WTC11 (cell line): ENCODE measurements around the gene TIMM29. TPM values are rescaled to one million over a fixed set of nuclear protein-coding genes. Genes with fewer than 3 reads are reported as not detected.

Experiments used
- ATAC-seq: fragments of 200-7000 bp; cut with Tn5 transposase; 2 replicates; pipeline ENCODE4 v1.10.0; 2021; ENCODE audit warnings: mild to moderate bottlenecking, moderate library complexity
- CTCF ChIA-PET: fragments of 300-600 bp; sonication (Branson Sonifier 250); formaldehyde crosslinking; loops from one replicate; lab custom pipeline; 2021; ENCODE audit warnings: antibody characterized with exemption; lab: Charles Lee
- POLR2A ChIA-PET: fragments of 350-600 bp; sonication (Branson Sonifier 250); formaldehyde crosslinking; loops from one replicate; lab custom pipeline; 2021; ENCODE audit warnings: antibody characterized with exemption; lab: Charles Lee
- DNase-seq: peaks from one replicate; pipeline ENCODE4 v3.0.0; 2021; ENCODE audit warnings: low spot score
- H3K27ac Mint-ChIP-seq: 2 replicates; pipeline ENCODE4 v1.8.0; 2021; ENCODE audit warnings: mixed read lengths
- H3K27me3 Mint-ChIP-seq: 2 replicates; pipeline ENCODE4 v1.8.0; 2021; ENCODE audit warnings: low read depth, mild to moderate bottlenecking, moderate library complexity, mixed read lengths
- H3K36me3 Mint-ChIP-seq: 2 replicates; pipeline ENCODE4 v1.8.0; 2021; ENCODE audit warnings: mixed read lengths
- H3K4me1 Mint-ChIP-seq: 2 replicates; pipeline ENCODE4 v1.8.0; 2022; ENCODE audit warnings: mixed read lengths
- H3K4me3 Mint-ChIP-seq: 2 replicates; pipeline ENCODE4 v1.8.0; 2021; ENCODE audit warnings: mild to moderate bottlenecking, moderate library complexity, mixed read lengths
- H3K9me3 Mint-ChIP-seq: 2 replicates; pipeline ENCODE4 v1.8.0; 2021; ENCODE audit warnings: mixed read lengths
- ELF4 ChIP-seq: sonication (generic); formaldehyde crosslinking; IDR thresholded peaks from 2 replicates; pipeline ENCODE4 v1.8.1; 2022; ENCODE audit warnings: low read depth, mild to moderate bottlenecking, moderate library complexity, missing genetic modification reagents
- ESRRA ChIP-seq: sonication (generic); formaldehyde crosslinking; IDR thresholded peaks from 2 replicates; pipeline ENCODE4 v1.8.1; 2022; ENCODE audit warnings: mild to moderate bottlenecking, missing genetic modification reagents, borderline replicate concordance
- FOXK1 ChIP-seq: sonication (generic); formaldehyde crosslinking; IDR thresholded peaks from 2 replicates; pipeline ENCODE4 v1.8.0; 2022; ENCODE audit warnings: mild to moderate bottlenecking, moderate library complexity, missing genetic modification reagents
- GRHL2 ChIP-seq: fragments of 250-450 bp; sonication (Bioruptor Pico); IDR thresholded peaks from 2 replicates; pipeline ENCODE4 v1.8.0; 2022; ENCODE audit warnings: mild to moderate bottlenecking, moderate library complexity; ENCODE audit not compliant: insufficient replicate concordance, severe bottlenecking
- GTF2I ChIP-seq: fragments of 250-450 bp; sonication (Bioruptor Pico); conservative IDR thresholded peaks from 2 replicates; pipeline ENCODE4 v1.4.0; 2021; ENCODE audit warnings: mild to moderate bottlenecking
- HMGA2 ChIP-seq: fragments of 250-450 bp; sonication (Bioruptor Pico); IDR thresholded peaks from 2 replicates; pipeline ENCODE4 v1.4.0; 2021; ENCODE audit warnings: mild to moderate bottlenecking, moderate library complexity
- KAT7 ChIP-seq: sonication (generic); formaldehyde crosslinking; IDR thresholded peaks from 2 replicates; pipeline ENCODE4 v1.8.1; 2023; ENCODE audit warnings: missing genetic modification reagents, mild to moderate bottlenecking, borderline replicate concordance
- MYBL2 ChIP-seq: sonication (generic); formaldehyde crosslinking; IDR thresholded peaks from 2 replicates; pipeline ENCODE4 v1.8.1; 2023; ENCODE audit warnings: mild to moderate bottlenecking, moderate library complexity, missing genetic modification reagents
- NFE2L1 ChIP-seq: sonication (generic); formaldehyde crosslinking; IDR thresholded peaks from 2 replicates; pipeline ENCODE4 v1.8.1; 2023; ENCODE audit warnings: missing genetic modification reagents
- SMAD3 ChIP-seq: sonication (generic); formaldehyde crosslinking; IDR thresholded peaks from 2 replicates; pipeline ENCODE4 v1.8.0; 2022; ENCODE audit warnings: missing genetic modification reagents, mild to moderate bottlenecking, borderline replicate concordance
- TCF7 ChIP-seq: sonication (generic); formaldehyde crosslinking; IDR thresholded peaks from 2 replicates; pipeline ENCODE4 v1.8.0; 2022; ENCODE audit warnings: mild to moderate bottlenecking, low read depth, missing genetic modification reagents, moderate library complexity
- ZNF138 ChIP-seq: sonication (generic); formaldehyde crosslinking; conservative IDR thresholded peaks from 2 replicates; pipeline ENCODE4 v1.8.1; 2022; ENCODE audit warnings: mild to moderate bottlenecking, moderate library complexity, missing genetic modification reagents
- ZNF232 ChIP-seq: sonication (generic); formaldehyde crosslinking; IDR thresholded peaks from 2 replicates; pipeline ENCODE4 v1.8.0; 2022; ENCODE audit warnings: mild to moderate bottlenecking, missing genetic modification reagents
- ZNF423 ChIP-seq: fragments of 250-450 bp; sonication (Bioruptor Pico); IDR thresholded peaks from 2 replicates; pipeline ENCODE4 v2.1.2; 2022; ENCODE audit warnings: mild to moderate bottlenecking, moderate library complexity
- total RNA-seq: library from RNA; stranded (reverse); gene quantifications from 3 replicates; pipeline ENCODE4 v1.2.3, GENCODE V29; 2021
- TF ChIP-seq, protein P1 (sequence below): sonication (generic); formaldehyde crosslinking; IDR thresholded peaks from 2 replicates; pipeline ENCODE4 v1.8.0; 2023; ENCODE audit warnings: missing genetic modification reagents
- TF ChIP-seq, protein P2 (sequence below): sonication (generic); formaldehyde crosslinking; IDR thresholded peaks from 2 replicates; pipeline ENCODE4 v1.8.0; 2023; ENCODE audit warnings: missing genetic modification reagents, mild to moderate bottlenecking, borderline replicate concordance
- TF ChIP-seq, protein P3 (sequence below): sonication (generic); formaldehyde crosslinking; conservative IDR thresholded peaks from 2 replicates; pipeline ENCODE4 v1.8.1; 2022; ENCODE audit warnings: mild to moderate bottlenecking, missing genetic modification reagents
- TF ChIP-seq, protein P4 (sequence below): sonication (generic); formaldehyde crosslinking; IDR thresholded peaks from 2 replicates; pipeline ENCODE4 v1.8.1; 2023; ENCODE audit warnings: mild to moderate bottlenecking, missing genetic modification reagents, moderate library complexity
- TF ChIP-seq, protein P5 (sequence below): fragments of 250-450 bp; sonication (Bioruptor Pico); IDR thresholded peaks from 2 replicates; pipeline ENCODE4 v1.9.0; 2021; ENCODE audit warnings: mild to moderate bottlenecking, borderline replicate concordance

Gene TIMM29
- total RNA-seq, 1 experiment from 2014 or later = 33.8 TPM

DNA sequence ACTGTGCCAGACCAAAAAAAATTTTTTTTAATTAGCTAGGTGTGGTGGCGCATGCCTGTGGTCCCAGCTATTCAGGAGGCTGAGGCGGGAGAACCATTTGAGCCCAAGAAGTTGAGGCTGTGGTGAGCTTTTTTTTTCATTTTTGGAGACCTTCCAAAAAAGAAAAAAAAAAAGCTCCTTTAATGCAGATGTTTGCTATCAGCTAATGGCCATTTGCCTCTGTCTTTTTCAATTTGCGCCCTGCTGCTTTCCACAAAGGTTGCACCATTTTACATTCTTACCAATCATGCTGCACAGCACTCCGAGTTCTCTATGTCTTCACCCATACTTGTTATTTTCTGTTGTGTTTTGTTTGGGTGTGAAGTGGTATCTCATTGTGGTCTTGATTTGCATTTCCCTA lies 16.7 kb downstream of the TIMM29 start:
- TF ChIP-seq FOXK1 (CRISPR knock-in tag) = no peak
- no peak for TF ChIP-seq TCF7 (CRISPR knock-in tag)
- CTCF ChIA-PET = interaction anchor here (0.6 to 1.5 kb wide), 4 partner anchors 9 to 136 kb away, joined by 3 to 7 read pairs (median 5); no protein-coding TSS in a partner anchor
- Mint-ChIP-seq H3K9me3 (no peaks in the 10 kb centered on the region), H3K4me3 (no peak overlapping the region), H3K36me3 (no peaks in the 10 kb centered on the region), H3K4me1 (peaks cover 3% of the 10 kb centered on the region), H3K27ac (no peak overlapping the region), H3K27me3 (no peaks in the 10 kb centered on the region)
- POLR2A ChIA-PET = no interaction called here
- no peak for DNase-seq
- no peak for ATAC-seq

DNA sequence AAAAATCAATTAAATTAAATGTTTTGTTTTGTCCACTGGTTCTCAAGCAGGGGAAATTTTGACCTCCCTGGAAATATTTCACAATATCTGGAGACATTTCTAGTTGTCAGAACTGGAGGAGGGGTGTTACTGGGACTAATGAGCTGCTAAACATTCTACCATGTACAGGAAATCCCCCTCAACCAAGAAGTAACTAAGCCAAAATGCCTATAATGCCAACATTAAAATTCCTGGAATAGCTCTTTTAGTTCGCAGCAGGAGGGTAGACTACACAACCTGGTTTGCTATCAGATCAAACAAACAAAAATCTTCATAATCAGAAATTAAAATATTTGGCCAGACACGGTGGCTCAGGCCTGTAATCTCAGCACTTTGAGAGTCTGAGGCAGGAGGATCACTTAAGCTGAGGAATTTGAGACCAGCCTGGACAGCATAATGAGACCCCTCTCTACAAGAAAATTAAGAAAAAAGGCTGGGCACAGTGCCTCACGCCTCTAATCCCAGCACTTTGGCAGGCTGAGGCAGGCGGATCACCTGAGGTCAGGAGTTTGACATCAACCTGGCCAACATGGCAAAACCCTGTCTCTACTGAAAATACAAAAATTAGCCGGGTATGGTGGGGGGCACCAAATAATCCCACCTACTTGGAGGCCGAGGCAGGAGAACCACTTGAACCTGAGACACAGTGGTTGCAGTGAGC lies 18.5 kb downstream of the TIMM29 start:
- TF ChIP-seq ZNF423 (CRISPR knock-in tag) (no peak), ZNF138 (CRISPR knock-in tag) (no peak), NFE2L1 (no peak)
- TF ChIP-seq, protein P1, sequence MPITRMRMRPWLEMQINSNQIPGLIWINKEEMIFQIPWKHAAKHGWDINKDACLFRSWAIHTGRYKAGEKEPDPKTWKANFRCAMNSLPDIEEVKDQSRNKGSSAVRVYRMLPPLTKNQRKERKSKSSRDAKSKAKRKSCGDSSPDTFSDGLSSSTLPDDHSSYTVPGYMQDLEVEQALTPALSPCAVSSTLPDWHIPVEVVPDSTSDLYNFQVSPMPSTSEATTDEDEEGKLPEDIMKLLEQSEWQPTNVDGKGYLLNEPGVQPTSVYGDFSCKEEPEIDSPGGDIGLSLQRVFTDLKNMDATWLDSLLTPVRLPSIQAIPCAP (CRISPR knock-in tag) = no peak
- TF ChIP-seq, protein P2, sequence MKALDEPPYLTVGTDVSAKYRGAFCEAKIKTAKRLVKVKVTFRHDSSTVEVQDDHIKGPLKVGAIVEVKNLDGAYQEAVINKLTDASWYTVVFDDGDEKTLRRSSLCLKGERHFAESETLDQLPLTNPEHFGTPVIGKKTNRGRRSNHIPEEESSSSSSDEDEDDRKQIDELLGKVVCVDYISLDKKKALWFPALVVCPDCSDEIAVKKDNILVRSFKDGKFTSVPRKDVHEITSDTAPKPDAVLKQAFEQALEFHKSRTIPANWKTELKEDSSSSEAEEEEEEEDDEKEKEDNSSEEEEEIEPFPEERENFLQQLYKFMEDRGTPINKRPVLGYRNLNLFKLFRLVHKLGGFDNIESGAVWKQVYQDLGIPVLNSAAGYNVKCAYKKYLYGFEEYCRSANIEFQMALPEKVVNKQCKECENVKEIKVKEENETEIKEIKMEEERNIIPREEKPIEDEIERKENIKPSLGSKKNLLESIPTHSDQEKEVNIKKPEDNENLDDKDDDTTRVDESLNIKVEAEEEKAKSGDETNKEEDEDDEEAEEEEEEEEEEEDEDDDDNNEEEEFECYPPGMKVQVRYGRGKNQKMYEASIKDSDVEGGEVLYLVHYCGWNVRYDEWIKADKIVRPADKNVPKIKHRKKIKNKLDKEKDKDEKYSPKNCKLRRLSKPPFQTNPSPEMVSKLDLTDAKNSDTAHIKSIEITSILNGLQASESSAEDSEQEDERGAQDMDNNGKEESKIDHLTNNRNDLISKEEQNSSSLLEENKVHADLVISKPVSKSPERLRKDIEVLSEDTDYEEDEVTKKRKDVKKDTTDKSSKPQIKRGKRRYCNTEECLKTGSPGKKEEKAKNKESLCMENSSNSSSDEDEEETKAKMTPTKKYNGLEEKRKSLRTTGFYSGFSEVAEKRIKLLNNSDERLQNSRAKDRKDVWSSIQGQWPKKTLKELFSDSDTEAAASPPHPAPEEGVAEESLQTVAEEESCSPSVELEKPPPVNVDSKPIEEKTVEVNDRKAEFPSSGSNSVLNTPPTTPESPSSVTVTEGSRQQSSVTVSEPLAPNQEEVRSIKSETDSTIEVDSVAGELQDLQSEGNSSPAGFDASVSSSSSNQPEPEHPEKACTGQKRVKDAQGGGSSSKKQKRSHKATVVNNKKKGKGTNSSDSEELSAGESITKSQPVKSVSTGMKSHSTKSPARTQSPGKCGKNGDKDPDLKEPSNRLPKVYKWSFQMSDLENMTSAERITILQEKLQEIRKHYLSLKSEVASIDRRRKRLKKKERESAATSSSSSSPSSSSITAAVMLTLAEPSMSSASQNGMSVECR (CRISPR knock-in tag) = no peak
- ChIA-PET CTCF (no interaction called here), POLR2A (interaction anchor here (0.6 kb wide), 1 partner anchor 13 kb away, joined by 3 read pairs; no protein-coding TSS in a partner anchor)
- H3K9me3 Mint-ChIP-seq = no peaks in the 10 kb centered on the region
- peaks cover 3% of the 10 kb centered on the region for H3K4me1 Mint-ChIP-seq
- no peaks in the 10 kb centered on the region for H3K36me3 Mint-ChIP-seq
- DNase-seq (no peak), ATAC-seq (no peak)
- no peak overlapping the region for H3K4me3 Mint-ChIP-seq
- no peak overlapping the region for H3K27ac Mint-ChIP-seq
- H3K27me3 Mint-ChIP-seq = no peaks in the 10 kb centered on the region

DNA sequence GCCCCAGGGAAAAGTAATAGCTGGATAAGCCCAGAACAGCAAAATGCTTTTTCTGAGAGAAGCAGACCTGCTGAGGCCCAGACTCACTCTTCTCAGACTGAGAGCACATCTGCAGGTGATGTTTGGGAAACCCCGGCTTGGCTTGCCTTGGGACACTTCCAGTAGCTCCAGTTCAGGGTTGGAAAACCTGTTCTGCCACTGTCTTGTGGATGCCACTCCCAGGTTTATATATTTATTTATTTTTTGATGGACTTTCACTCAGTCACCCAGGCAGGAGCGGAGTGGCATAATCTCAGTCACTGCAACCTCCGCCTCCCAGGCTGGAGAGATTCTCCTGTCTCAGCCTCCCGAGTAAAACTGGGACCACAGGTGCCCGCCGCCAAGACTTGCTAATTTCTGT lies 24.2 kb downstream of the TIMM29 start:
- Mint-ChIP-seq H3K36me3 (no peaks in the 10 kb centered on the region), H3K27me3 (no peaks in the 10 kb centered on the region), H3K4me1 (no peaks in the 10 kb centered on the region), H3K27ac (no peak overlapping the region), H3K4me3 (no peak overlapping the region), H3K9me3 (peaks cover 4% of the 10 kb centered on the region; the same call in 1 of the 2 replicates)
- ATAC-seq = no peak
- no peak for DNase-seq
- ChIA-PET POLR2A (no interaction called here), CTCF (interaction anchor here (0.9 to 1.3 kb wide), 2 partner anchors 12 to 16 kb away, joined by 4 to 5 read pairs; no protein-coding TSS in a partner anchor)
- TF ChIP-seq GRHL2 (CRISPR knock-in tag) (no peak), ESRRA (CRISPR knock-in tag) (no peak), KAT7 (CRISPR knock-in tag) (no peak), ELF4 (CRISPR knock-in tag) (no peak), ZNF232 (CRISPR knock-in tag) (no peak), GTF2I (CRISPR knock-in tag) (no peak), HMGA2 (no peak), MYBL2 (CRISPR knock-in tag) (no peak), SMAD3 (CRISPR knock-in tag) (no peak), FOXK1 (CRISPR knock-in tag) (no peak)
- TF ChIP-seq, protein P3, sequence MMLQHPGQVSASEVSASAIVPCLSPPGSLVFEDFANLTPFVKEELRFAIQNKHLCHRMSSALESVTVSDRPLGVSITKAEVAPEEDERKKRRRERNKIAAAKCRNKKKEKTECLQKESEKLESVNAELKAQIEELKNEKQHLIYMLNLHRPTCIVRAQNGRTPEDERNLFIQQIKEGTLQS (CRISPR knock-in tag) = no peak
- TF ChIP-seq, protein P4, sequence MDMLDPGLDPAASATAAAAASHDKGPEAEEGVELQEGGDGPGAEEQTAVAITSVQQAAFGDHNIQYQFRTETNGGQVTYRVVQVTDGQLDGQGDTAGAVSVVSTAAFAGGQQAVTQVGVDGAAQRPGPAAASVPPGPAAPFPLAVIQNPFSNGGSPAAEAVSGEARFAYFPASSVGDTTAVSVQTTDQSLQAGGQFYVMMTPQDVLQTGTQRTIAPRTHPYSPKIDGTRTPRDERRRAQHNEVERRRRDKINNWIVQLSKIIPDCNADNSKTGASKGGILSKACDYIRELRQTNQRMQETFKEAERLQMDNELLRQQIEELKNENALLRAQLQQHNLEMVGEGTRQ (CRISPR knock-in tag) = no peak
- TF ChIP-seq, protein P5, sequence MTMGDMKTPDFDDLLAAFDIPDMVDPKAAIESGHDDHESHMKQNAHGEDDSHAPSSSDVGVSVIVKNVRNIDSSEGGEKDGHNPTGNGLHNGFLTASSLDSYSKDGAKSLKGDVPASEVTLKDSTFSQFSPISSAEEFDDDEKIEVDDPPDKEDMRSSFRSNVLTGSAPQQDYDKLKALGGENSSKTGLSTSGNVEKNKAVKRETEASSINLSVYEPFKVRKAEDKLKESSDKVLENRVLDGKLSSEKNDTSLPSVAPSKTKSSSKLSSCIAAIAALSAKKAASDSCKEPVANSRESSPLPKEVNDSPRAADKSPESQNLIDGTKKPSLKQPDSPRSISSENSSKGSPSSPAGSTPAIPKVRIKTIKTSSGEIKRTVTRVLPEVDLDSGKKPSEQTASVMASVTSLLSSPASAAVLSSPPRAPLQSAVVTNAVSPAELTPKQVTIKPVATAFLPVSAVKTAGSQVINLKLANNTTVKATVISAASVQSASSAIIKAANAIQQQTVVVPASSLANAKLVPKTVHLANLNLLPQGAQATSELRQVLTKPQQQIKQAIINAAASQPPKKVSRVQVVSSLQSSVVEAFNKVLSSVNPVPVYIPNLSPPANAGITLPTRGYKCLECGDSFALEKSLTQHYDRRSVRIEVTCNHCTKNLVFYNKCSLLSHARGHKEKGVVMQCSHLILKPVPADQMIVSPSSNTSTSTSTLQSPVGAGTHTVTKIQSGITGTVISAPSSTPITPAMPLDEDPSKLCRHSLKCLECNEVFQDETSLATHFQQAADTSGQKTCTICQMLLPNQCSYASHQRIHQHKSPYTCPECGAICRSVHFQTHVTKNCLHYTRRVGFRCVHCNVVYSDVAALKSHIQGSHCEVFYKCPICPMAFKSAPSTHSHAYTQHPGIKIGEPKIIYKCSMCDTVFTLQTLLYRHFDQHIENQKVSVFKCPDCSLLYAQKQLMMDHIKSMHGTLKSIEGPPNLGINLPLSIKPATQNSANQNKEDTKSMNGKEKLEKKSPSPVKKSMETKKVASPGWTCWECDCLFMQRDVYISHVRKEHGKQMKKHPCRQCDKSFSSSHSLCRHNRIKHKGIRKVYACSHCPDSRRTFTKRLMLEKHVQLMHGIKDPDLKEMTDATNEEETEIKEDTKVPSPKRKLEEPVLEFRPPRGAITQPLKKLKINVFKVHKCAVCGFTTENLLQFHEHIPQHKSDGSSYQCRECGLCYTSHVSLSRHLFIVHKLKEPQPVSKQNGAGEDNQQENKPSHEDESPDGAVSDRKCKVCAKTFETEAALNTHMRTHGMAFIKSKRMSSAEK (CRISPR knock-in tag) = no peak
- TF ChIP-seq, protein P1 (CRISPR knock-in tag) = no peak
